Keratinocyte (primary cell): Measurements from ENCODE around the gene PLK5. TPM values are rescaled to one million over a fixed set of nuclear protein-coding genes. Genes with fewer than 3 reads are reported as not detected.

Experiments
- DNase-seq: peaks from one replicate; pipeline ENCODE4 v3.0.0-alpha.2; 2011; ENCODE audit warnings: low read depth, missing footprints, low spot score
- FAIRE-seq: peaks from 2 replicates; lab custom pipeline; 2011; peaks lifted over from hg19 to GRCh38; lab: Jason Lieb, UNC
- H2AFZ ChIP-seq: 2 replicates; pipeline ENCODE4 v1.6.0; 2012; ENCODE audit warnings: low read length, control low read depth, inconsistent platforms; ENCODE audit not compliant: control insufficient read depth
- H3K27ac ChIP-seq: 2 replicates; pipeline ENCODE4 v1.5.1; 2011; ENCODE audit warnings: low read length; ENCODE audit not compliant: control insufficient read depth, insufficient read depth
- H3K27me3 ChIP-seq: 3 replicates; pipeline ENCODE4 v1.6.0; 2011; ENCODE audit warnings: low read length; ENCODE audit not compliant: control insufficient read depth, insufficient read depth; ENCODE audit errors: extremely low read depth
- H3K36me3 ChIP-seq, 2 experiments: 2 replicates in 1 of 2; 3 replicates in 1 of 2; pipeline ENCODE4 v1.5.1; 2011; ENCODE audit warnings: low read length in 2 of 2, mild to moderate bottlenecking in 1 of 2; ENCODE audit not compliant: control insufficient read depth in 2 of 2, insufficient read depth in 2 of 2; ENCODE audit errors: extremely low read depth in 1 of 2
- H3K4me1 ChIP-seq: 3 replicates; pipeline ENCODE4 v1.5.1; 2011; ENCODE audit warnings: low read length; ENCODE audit not compliant: control insufficient read depth, insufficient read depth; ENCODE audit errors: extremely low read depth
- H3K4me2 ChIP-seq: 3 replicates; pipeline ENCODE4 v1.6.0; 2011; ENCODE audit warnings: low read depth, low read length; ENCODE audit not compliant: control insufficient read depth, insufficient read depth; ENCODE audit errors: extremely low read depth
- H3K4me3 ChIP-seq, 3 experiments: fragments of 200-600 bp in 1 of 3; sonication (generic) in 1 of 3; 2 replicates in 2 of 3; 3 replicates in 1 of 3; pipeline ENCODE4 v1.5.1; 2011 to 2016; ENCODE audit warnings: low read length in 3 of 3, mild to moderate bottlenecking in 3 of 3, control low read depth in 2 of 3, inconsistent platforms in 1 of 3, low read depth in 1 of 3, mixed read lengths in 1 of 3, mixed run types in 1 of 3, moderate library complexity in 1 of 3; ENCODE audit not compliant: control insufficient read depth in 2 of 3, insufficient read depth in 2 of 3; ENCODE audit errors: extremely low read depth in 1 of 3
- H3K79me2 ChIP-seq: 2 replicates; pipeline ENCODE4 v1.6.0; 2012; ENCODE audit warnings: low read length; ENCODE audit not compliant: control insufficient read depth, insufficient read depth
- H3K9ac ChIP-seq: 3 replicates; pipeline ENCODE4 v1.6.0; 2011; ENCODE audit warnings: low read length; ENCODE audit not compliant: control insufficient read depth, insufficient read depth; ENCODE audit errors: extremely low read depth
- H3K9me1 ChIP-seq: 3 replicates; pipeline ENCODE4 v1.6.0; 2011; ENCODE audit warnings: low read length; ENCODE audit not compliant: control insufficient read depth, insufficient read depth; ENCODE audit errors: extremely low read depth
- H3K9me3 ChIP-seq: 2 replicates; pipeline ENCODE4 v1.5.1; 2012; ENCODE audit warnings: low read depth, low read length; ENCODE audit not compliant: control insufficient read depth
- H4K20me1 ChIP-seq: 3 replicates; pipeline ENCODE4 v1.6.0; 2011; ENCODE audit warnings: low read length; ENCODE audit not compliant: control insufficient read depth, insufficient read depth; ENCODE audit errors: extremely low read depth
- EZH2 ChIP-seq: IDR thresholded peaks from one replicate; pipeline ENCODE4 v1.6.1; 2012; ENCODE audit warnings: inconsistent platforms, mild to moderate bottlenecking, low read length, moderate library complexity
- dilution Hi-C: fragments of 300-500 bp; cut with MboI; formaldehyde crosslinking; loops from one replicate; pipeline ENCODE4 v1.7.0; 2020; ENCODE audit warnings: low sequenced_read_pairs; ENCODE audit not compliant: extremely low pct_ligation_motif_present
- polyA plus RNA-seq, 5 experiments: library from polyadenylated mRNA; depleted of rRNA in 3 of 5; stranded (reverse) in 3 of 5; stranded (forward) in 1 of 5; unstranded in 1 of 5; fragments of >200 nt; gene quantifications; 1 replicate in 1 of 5; 2 replicates in 3 of 5; 3 replicates in 1 of 5; pipeline versions ENCODE4 v1.2.1 to v1.2.3, GENCODE V29; 2011 to 2012; ENCODE audit warnings: missing spikeins in 2 of 5, low read depth in 1 of 5, low replicate concordance in 1 of 5
- small RNA-seq, 3 experiments: library from RNA; depleted of rRNA; stranded (forward); fragments of <200 nt; gene quantifications; one replicate each; pipeline ENCODE3, GENCODE V24; 2012; ENCODE audit warnings: low read depth in 3 of 3, low replicate concordance in 1 of 3; ENCODE audit not compliant: insufficient read length in 3 of 3
- TF ChIP-seq, protein P1 (sequence below), 3 experiments: IDR thresholded peaks in 1 of 3; conservative IDR thresholded peaks in 1 of 3; optimal IDR thresholded peaks in 1 of 3; 2 replicates in 2 of 3; 3 replicates in 1 of 3; pipeline versions ENCODE3 to v1.5.1; 2011; ENCODE audit warnings: low read length in 3 of 3, mild to moderate bottlenecking in 3 of 3, moderate library complexity in 2 of 3, control low read depth in 1 of 3, inconsistent platforms in 1 of 3; ENCODE audit not compliant: insufficient read depth in 2 of 3; ENCODE audit errors: extremely low read depth in 1 of 3

Gene PLK5
- polyA plus RNA-seq, 1 donor (not counting 4 experiments of a cell fraction or from before 2014, with no cell fraction given) = 0.05 TPM

DNA sequence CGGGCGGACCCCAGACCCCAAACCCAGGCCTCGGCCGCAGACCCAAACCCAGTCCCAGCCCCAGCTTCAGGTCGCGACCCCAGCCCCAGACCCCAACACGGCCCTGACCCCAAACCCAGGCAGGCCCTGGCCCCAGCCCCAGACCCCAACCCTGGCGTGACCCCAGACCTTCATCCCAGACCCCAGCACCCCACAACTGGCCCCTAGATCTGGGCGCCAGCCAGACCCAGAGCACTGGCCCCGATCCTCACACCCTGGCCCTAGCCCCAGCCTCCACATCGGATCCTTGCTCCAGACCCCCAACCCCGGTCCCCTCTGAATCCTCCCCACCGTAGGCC is 61.3 kb downstream of the PLK5 start:
- TF ChIP-seq, protein P1, sequence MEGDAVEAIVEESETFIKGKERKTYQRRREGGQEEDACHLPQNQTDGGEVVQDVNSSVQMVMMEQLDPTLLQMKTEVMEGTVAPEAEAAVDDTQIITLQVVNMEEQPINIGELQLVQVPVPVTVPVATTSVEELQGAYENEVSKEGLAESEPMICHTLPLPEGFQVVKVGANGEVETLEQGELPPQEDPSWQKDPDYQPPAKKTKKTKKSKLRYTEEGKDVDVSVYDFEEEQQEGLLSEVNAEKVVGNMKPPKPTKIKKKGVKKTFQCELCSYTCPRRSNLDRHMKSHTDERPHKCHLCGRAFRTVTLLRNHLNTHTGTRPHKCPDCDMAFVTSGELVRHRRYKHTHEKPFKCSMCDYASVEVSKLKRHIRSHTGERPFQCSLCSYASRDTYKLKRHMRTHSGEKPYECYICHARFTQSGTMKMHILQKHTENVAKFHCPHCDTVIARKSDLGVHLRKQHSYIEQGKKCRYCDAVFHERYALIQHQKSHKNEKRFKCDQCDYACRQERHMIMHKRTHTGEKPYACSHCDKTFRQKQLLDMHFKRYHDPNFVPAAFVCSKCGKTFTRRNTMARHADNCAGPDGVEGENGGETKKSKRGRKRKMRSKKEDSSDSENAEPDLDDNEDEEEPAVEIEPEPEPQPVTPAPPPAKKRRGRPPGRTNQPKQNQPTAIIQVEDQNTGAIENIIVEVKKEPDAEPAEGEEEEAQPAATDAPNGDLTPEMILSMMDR (optimal IDR thresholded peaks at IDR 0.05 in 1 of 3, IDR thresholded peaks at IDR 0.05 in 1 of 3, conservative IDR thresholded peaks at IDR 0.05 in 1 of 3; ENCODE audit: extremely low read depth in 1 of 3, insufficient read depth in 2 of 3, low read length in 3 of 3) = no peak
- no peak for TF ChIP-seq EZH2
- no peaks in the 10 kb centered on the region for H3K9me3 ChIP-seq
- no peak for DNase-seq
- H3K36me3 ChIP-seq = peaks cover 5 to 10% of the 10 kb centered on the region in 2 experiments
- peaks cover 4% of the 10 kb centered on the region for H4K20me1 ChIP-seq
- peaks cover 20% of the 10 kb centered on the region for H3K4me1 ChIP-seq
- H3K9me1 ChIP-seq = peaks cover 3% of the 10 kb centered on the region
- H3K9ac ChIP-seq = no peak overlapping the region
- FAIRE-seq = no peak
- H3K27ac ChIP-seq = no peak overlapping the region
- peaks cover 20% of the 10 kb centered on the region for H3K79me2 ChIP-seq
- no peak overlapping the region for H2AFZ ChIP-seq
- no peak overlapping the region for H3K4me3 ChIP-seq
- no peak overlapping the region for H3K4me2 ChIP-seq
- no peaks in the 10 kb centered on the region for H3K27me3 ChIP-seq
- dilution Hi-C loops = no loop called here

Small RNA genes within 50 kb of the gene (small RNA-seq; reads per million reads assigned to genes)
- gene AC005943.2 (0 reads per million in 3 experiments), gene RN7SL477P (0 reads per million in 3 experiments)

Other genes starting within 250 kb of the PLK5 start
- 18.5 to 30.1 TPM (median 27.6 TPM) in 3 replicates for gene FAM174C, start 248.5 kb upstream of the PLK5 start, polyA plus RNA-seq
- gene EFNA2, start 238.2 kb upstream of the PLK5 start, polyA plus RNA-seq = not detected in 3 replicates
- 23.2 to 52.1 TPM (median 41.3 TPM) in 3 replicates for gene NDUFS7, start 140.2 kb upstream of the PLK5 start, polyA plus RNA-seq
- gene GAMT, start 122.5 kb upstream of the PLK5 start, polyA plus RNA-seq = 5.7 to 15.6 TPM (median 7.6 TPM) in 3 replicates
- 56.4 to 99.2 TPM (median 71.6 TPM) in 3 replicates for gene DAZAP1, start 116.5 kb upstream of the PLK5 start, polyA plus RNA-seq
- gene RPS15, start 85.7 kb upstream of the PLK5 start, polyA plus RNA-seq = 795 to 1,391 TPM (median 803 TPM) in 3 replicates
- 0.01 to 0.05 TPM (median 0.01 TPM) in 3 replicates for gene APC2, start 74.0 kb upstream of the PLK5 start, polyA plus RNA-seq
- gene C19orf25, start 44.9 kb upstream of the PLK5 start, polyA plus RNA-seq = 11.2 to 24.9 TPM (median 13.8 TPM) in 3 replicates
- gene PCSK4, start 33.7 kb upstream of the PLK5 start, polyA plus RNA-seq = 0.25 to 1.2 TPM (median 0.27 TPM) in 3 replicates
- gene REEP6, start 32.9 kb upstream of the PLK5 start, polyA plus RNA-seq = 1.2 to 1.3 TPM (median 1.2 TPM) in 3 replicates
- gene ADAMTSL5, start 11.1 kb upstream of the PLK5 start, polyA plus RNA-seq = 4.2 to 8.5 TPM (median 5.7 TPM) in 3 replicates
- 3.9 to 6.3 TPM (median 5.9 TPM) in 3 replicates for gene MEX3D, start 44.2 kb downstream of the PLK5 start, polyA plus RNA-seq
- gene MBD3, start 68.8 kb downstream of the PLK5 start, polyA plus RNA-seq = 16.6 to 27.4 TPM (median 21.9 TPM) in 3 replicates
- 136 to 468 TPM (median 327 TPM) in 3 replicates for gene UQCR11, start 81.4 kb downstream of the PLK5 start, polyA plus RNA-seq
- 40.0 to 59.0 TPM (median 44.4 TPM) in 3 replicates for gene TCF3, start 128.5 kb downstream of the PLK5 start, polyA plus RNA-seq
- under 0.01 to 0.01 TPM in 2 of 3 replicates, not detected in the other for gene ONECUT3, start 229.4 kb downstream of the PLK5 start, polyA plus RNA-seq